Camera-type eye (tissue), 1 donor: ENCODE results near the gene COG6. TPM values are rescaled to one million over a fixed set of nuclear protein-coding genes. Genes with fewer than 3 reads are reported as not detected.

ENCODE experiments used
- total RNA-seq: library from RNA; depleted of rRNA; stranded (reverse); fragments of >200 nt; gene quantifications from one replicate; pipeline ENCODE4 v1.2.3, GENCODE V29; 2014

The COG6 gene
- total RNA-seq: 84.1 TPM

GRCh38 chr13:39655569-39656324 lies at the start of gene COG6:
Gene COG6 (plus strand): TSS chr13:39655662. CDS start chr13:39655727, 65 bp downstream.

Other genes with a start within 250 kb of the COG6 start
- 88.5 TPM for gene LHFPL6, start 52.5 kb upstream of the COG6 start, total RNA-seq